Activated CD8-positive, alpha-beta memory T cell treated with anti-CD3 and anti-CD28 coated beads for 36 hours (primary cell): ENCODE measurements around the gene HOTAIR. TPM values are rescaled to one million over a fixed set of nuclear protein-coding genes. Genes with fewer than 3 reads are reported as not detected.

Source experiments
- CTCF ChIA-PET: fragments of 350-600 bp; sonication (Branson Sonifier 250); formaldehyde crosslinking; loops from one replicate; lab custom pipeline; 2021; ENCODE audit warnings: antibody characterized with exemption; lab: Charles Lee
- POLR2A ChIA-PET: fragments of 350-600 bp; sonication (Branson Sonifier 250); formaldehyde crosslinking; loops from one replicate; lab custom pipeline; 2021; ENCODE audit warnings: antibody characterized with exemption; lab: Charles Lee
- total RNA-seq, 2 experiments: library from RNA; stranded (reverse); gene quantifications; one replicate each; pipeline ENCODE4 v1.2.3, GENCODE V29; 2021

Gene HOTAIR
- total RNA-seq, 2 experiments from 2014 or later: not detected

DNA sequence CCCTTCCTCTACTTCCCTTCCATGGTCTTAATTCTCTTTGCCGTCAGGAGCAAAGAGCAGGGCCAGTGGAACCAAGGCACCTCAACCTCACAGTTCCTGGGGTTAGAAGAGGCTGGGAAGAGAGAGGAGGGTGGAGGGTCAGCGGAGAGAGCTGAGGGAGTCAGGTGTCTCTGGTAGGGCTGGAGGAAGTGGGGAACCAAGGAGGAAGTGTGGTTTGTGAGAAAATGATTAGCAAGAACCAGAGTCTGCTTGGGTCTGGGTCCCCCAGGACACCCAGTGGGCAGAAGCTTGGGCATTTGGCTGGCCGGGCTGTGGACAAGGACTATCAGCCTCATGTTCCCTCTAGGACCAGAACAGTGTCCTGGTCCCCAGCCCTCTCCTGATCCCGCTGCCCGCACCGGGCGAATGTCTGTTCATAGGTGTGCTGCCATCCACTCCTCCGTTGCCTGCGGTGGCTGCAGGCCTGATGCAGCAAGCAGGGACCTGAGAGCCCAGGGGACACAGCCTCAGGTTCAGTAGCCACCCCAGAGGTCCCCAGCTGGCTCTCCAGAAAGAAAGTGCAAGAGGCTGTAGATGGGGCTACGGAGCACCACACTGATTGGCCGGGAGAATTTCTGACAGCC, 17.7 kb downstream of the HOTAIR start:
- ChIA-PET CTCF (no interaction called here), POLR2A (no interaction called here)

GRCh38 chr12:53956251-53956887, 18.4 kb downstream of the HOTAIR start:
- ChIA-PET POLR2A (no interaction called here), CTCF (interaction anchor here (1.1 kb wide), 1 partner anchor 37 kb away, joined by 3 read pairs; no protein-coding TSS in a partner anchor)

- POLR2A ChIA-PET: no interaction called here
- CTCF ChIA-PET: interaction anchor here (1.1 kb wide), 1 partner anchor 38 kb away, joined by 3 read pairs; no protein-coding TSS in a partner anchor
These were observed 18.9 kb downstream of the HOTAIR start for GRCh38 chr12:53955776-53956250.

GRCh38 chr12:53955036-53955775, 19.5 kb downstream of the HOTAIR start:
- ChIA-PET POLR2A (no interaction called here), CTCF (interaction anchor here (1.0 to 1.1 kb wide), 2 partner anchors 39 to 209 kb away, joined by 3 read pairs; no protein-coding TSS in a partner anchor)

DNA sequence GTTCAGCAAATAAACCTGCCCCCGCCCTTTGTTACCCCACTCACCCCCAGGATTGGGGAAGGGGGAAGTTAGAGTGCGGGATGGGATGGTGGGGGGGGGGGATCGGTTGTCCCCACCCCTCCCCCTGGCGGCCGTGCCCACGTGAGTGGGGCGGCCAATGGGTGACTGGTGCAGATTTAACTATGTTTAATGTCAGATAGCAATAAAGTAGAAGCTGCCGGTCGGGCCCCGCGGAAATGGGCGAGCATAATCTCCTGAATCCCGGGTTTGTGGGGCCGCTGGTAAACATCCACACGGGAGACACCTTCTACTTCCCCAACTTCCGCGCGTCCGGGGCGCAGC, 20.1 kb downstream of the HOTAIR start, which contains the start of gene HOXC12:
Gene HOXC12 (plus strand): TSS at position 210 of the 342 bp plus-strand sequence. CDS start 27 bp downstream, at position 237.
- POLR2A ChIA-PET: no interaction called here
- CTCF ChIA-PET: interaction anchor here (1.0 kb wide), 1 partner anchor 208 kb away, joined by 3 read pairs; no protein-coding TSS in a partner anchor

- POLR2A ChIA-PET: no interaction called here
- CTCF ChIA-PET: interaction anchor here (1.0 kb wide), 1 partner anchor 208 kb away, joined by 3 read pairs; no protein-coding TSS in a partner anchor
These were observed 20.7 kb downstream of the HOTAIR start for GRCh38 chr12:53953831-53954693.

GRCh38 chr12:53952871-53953734, 21.7 kb downstream of the HOTAIR start:
- ChIA-PET CTCF (interaction anchor here (0.7 to 1.4 kb wide), 2 partner anchors 20 to 45 kb away, joined by 3 read pairs; no protein-coding TSS in a partner anchor), POLR2A (no interaction called here)

DNA sequence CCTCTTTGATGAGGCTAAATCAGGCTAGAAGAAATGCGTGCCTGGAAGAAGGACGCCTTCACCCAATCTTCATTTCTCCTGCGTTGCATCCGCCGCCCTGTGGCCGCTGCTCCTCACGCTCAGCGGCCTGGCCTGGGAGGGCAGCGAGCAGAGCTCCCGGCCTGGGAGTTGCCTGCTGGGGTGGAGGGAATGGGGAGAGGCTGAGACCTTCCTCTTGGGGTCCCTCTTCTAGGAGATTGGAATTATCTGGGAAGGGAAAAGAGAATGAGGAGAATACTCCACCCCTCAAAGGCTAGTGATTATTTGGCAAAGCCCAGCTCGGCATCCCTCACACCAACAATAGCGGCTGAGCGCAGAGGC, 22.4 kb downstream of the HOTAIR start:
- ChIA-PET CTCF (interaction anchor here (0.7 to 1.4 kb wide), 2 partner anchors 20 to 46 kb away, joined by 3 read pairs; no protein-coding TSS in a partner anchor), POLR2A (no interaction called here)

- ChIA-PET POLR2A (no interaction called here), CTCF (interaction anchor here (1.4 kb wide), 1 partner anchor 19 kb away, joined by 3 read pairs; no protein-coding TSS in a partner anchor)
These were observed 23.0 kb downstream of the HOTAIR start for GRCh38 chr12:53951577-53952334.

GRCh38 chr12:53950789-53951576, 23.8 kb downstream of the HOTAIR start:
- POLR2A ChIA-PET: no interaction called here
- CTCF ChIA-PET: interaction anchor here (1.4 kb wide), 1 partner anchor 18 kb away, joined by 3 read pairs; no protein-coding TSS in a partner anchor

- POLR2A ChIA-PET: no interaction called here
These were observed 24.3 kb downstream of the HOTAIR start for GRCh38 chr12:53950437-53950773.

GRCh38 chr12:53949631-53950436, 24.9 kb downstream of the HOTAIR start:
- POLR2A ChIA-PET: interaction anchor here (0.6 kb wide), 1 partner anchor 1622 kb away, joined by 3 read pairs; no protein-coding TSS in a partner anchor
- CTCF ChIA-PET: no interaction called here

More at GRCh38 chr12:53950437-53950773, 24.3 kb downstream of the HOTAIR start:
- CTCF ChIA-PET: no interaction called here

DNA sequence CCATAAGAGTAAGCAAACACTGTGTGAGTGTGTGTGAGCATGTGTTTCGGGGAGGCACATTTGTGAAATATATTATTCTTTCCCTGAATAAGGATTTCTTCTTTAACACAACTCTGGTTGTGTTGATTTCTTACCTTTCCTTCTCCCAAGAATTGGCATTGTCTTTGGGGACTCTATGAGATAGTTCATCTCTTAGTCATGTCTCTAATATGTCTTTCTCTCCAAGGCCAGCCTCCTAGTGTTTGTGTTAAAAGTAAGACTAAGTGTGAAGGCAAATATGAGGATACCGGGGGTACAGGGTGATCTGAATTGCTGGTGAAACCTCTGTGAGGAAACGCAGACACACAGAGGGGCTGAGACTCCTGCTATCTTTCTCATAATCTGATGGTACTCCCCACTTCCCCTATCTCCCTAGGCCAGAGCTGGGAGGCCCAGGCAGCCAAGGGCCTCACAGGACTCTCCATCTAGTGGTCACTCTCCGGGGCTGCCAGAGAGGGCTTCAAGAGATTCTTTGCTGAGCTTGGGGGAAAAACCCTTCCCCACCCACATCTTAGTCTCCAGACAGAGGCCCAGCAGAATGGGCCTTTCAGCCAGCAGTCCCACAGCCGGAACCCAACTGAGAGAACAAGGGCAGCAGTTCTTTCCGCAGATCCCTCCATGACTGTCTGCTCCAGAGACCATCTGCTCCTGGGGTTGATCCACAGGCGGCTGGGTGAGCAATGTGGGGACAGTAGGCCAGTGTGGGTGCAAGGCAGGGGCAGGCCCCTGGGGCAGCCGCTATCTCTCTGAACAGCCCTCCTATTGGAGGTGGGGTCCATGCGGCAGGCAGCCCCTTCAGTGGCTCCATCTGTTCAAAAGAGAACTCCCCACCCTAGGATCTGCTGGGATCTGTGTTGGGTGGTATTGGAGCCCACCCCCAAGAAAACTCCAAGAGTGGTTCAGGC, 25.8 kb downstream of the HOTAIR start:
- CTCF ChIA-PET: no interaction called here
- POLR2A ChIA-PET: interaction anchor here (0.6 kb wide), 1 partner anchor 1621 kb away, joined by 3 read pairs; no protein-coding TSS in a partner anchor

GRCh38 chr12:53947743-53948142, 27.0 kb downstream of the HOTAIR start:
- ChIA-PET POLR2A (no interaction called here), CTCF (interaction anchor here (0.7 kb wide), 1 partner anchor 651 kb away, joined by 3 read pairs; no protein-coding TSS in a partner anchor)
